ENCODE results near the gene SLC41A1. TPM values are rescaled to one million over a fixed set of nuclear protein-coding genes. Genes with fewer than 3 reads are reported as not detected.
A peak's percentile ranks its signal among the peaks of the same experiment; 100 is the strongest.

The SLC41A1 gene
- total and polyA plus RNA-seq, 2 donors (not counting 3 experiments of a cell fraction or from before 2014, with no cell fraction given), result 21.7 to 22.0 TPM

DNA sequence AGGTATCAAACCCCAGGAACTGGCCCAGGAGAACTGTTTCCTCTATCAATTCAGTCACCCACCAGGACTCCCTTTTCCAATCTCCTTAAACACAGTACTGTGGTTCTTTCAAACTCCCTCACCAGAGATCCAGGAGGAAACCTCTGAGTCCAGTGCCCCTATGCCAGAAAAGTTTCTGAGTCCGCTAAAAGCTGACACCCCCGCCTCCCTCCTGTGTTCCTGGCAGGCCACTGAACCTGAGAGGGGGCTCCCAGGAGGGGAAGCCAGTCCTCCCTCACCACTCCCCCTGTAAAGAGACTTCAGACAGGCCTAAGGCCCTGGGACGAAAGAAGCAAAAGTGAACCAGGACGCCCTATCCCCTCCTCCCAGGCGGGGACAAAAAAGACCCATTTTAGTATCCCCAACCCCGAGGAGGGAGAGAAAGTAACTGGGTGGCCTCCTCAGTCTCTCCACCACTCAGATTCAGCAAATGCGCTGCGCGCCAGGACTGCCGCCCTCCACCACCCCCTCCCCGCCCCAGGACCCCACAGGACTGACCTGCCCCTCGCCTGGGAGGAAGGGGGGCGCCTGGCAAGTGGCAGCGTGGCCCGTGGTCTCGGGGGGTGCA lies 624 bp downstream of the SLC41A1 start:
- dilution Hi-C loops (cut with MboI; ENCODE audit: extremely low pct_ligation_motif_present, low sequenced_read_pairs), result no loop called here
- intact Hi-C loops (cut with micrococcal nuclease), result loop anchor here (2.0 to 5.0 kb wide), 2 partner anchors 20 to 95 kb away; no protein-coding TSS in a partner anchor
- Histone ChIP-seq H3K27me3 (ENCODE audit: control insufficient read depth in 2 of 2, insufficient read depth in 2 of 2, low read length in 2 of 2) (no peaks in the 10 kb centered on the region), H3K4me1 (ENCODE audit: control insufficient read depth, extremely low read depth, insufficient read depth, low read length) (peaks cover 10% of the 10 kb centered on the region), H3K27ac (ENCODE audit: insufficient read depth, low read depth, low read length) (peak overlapping the region; percentile 45), H3K4me3 (replicated peaks in 1 of 3; ENCODE audit: insufficient read depth in 1 of 3, low read depth in 1 of 3, low read length in 3 of 3) (peak overlapping the region; percentile 49 to 78 (median 76)), H2AFZ (ENCODE audit: low read depth, low read length) (peak overlapping the region; percentile 83), H3K36me3 (ENCODE audit: control insufficient read depth in 2 of 2, extremely low read depth in 1 of 2, insufficient read depth in 2 of 2, low read length in 2 of 2) (no peaks in the 10 kb centered on the region), H3K9me3 (replicated peaks; ENCODE audit: control insufficient read depth, insufficient read depth, low read length) (no peaks in the 10 kb centered on the region), H3K79me2 (ENCODE audit: control insufficient read depth, insufficient read depth, low read length) (peaks cover 3% of the 10 kb centered on the region), H4K20me1 (replicated peaks; ENCODE audit: control insufficient read depth, extremely low read depth, insufficient read depth, low read length) (no peaks in the 10 kb centered on the region), H3K9me1 (replicated peaks; ENCODE audit: control insufficient read depth, extremely low read depth, insufficient read depth, low read length) (no peaks in the 10 kb centered on the region), H3K9ac (replicated peaks; ENCODE audit: extremely low read depth, insufficient read depth, low read length) (peak overlapping the region; percentile 74), H3K4me2 (ENCODE audit: insufficient read depth, low read length) (peak overlapping the region; percentile 90)
- TF ChIP-seq MYC (IDR thresholded peaks at IDR 0.05; ENCODE audit: low read depth, low read length) (no peak), FOS (IDR thresholded peaks at IDR 0.05; ENCODE audit: borderline replicate concordance, insufficient read depth, low read length) (no peak), EZH2 (IDR thresholded peaks at IDR 0.05; ENCODE audit: borderline replicate concordance, low read depth, low read length, severe bottlenecking) (no peak), JUN (IDR thresholded peaks at IDR 0.05; ENCODE audit: borderline replicate concordance, insufficient read depth, insufficient read length, low read depth) (no peak), POLR2AphosphoS5 (IDR thresholded peaks at IDR 0.05; ENCODE audit: insufficient read depth, low read depth, low read length) (no peak), POLR2A (IDR thresholded peaks at IDR 0.05; ENCODE audit: low read depth, low read length) (no peak), GATA2 (IDR thresholded peaks at IDR 0.05; ENCODE audit: insufficient read depth, insufficient read length, low read depth, low read length) (no peak)
- TF ChIP-seq, protein P1, sequence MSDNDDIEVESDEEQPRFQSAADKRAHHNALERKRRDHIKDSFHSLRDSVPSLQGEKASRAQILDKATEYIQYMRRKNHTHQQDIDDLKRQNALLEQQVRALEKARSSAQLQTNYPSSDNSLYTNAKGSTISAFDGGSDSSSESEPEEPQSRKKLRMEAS (IDR thresholded peaks at IDR 0.05; ENCODE audit: insufficient read depth, insufficient read length), result no peak
- TF ChIP-seq, protein P2, sequence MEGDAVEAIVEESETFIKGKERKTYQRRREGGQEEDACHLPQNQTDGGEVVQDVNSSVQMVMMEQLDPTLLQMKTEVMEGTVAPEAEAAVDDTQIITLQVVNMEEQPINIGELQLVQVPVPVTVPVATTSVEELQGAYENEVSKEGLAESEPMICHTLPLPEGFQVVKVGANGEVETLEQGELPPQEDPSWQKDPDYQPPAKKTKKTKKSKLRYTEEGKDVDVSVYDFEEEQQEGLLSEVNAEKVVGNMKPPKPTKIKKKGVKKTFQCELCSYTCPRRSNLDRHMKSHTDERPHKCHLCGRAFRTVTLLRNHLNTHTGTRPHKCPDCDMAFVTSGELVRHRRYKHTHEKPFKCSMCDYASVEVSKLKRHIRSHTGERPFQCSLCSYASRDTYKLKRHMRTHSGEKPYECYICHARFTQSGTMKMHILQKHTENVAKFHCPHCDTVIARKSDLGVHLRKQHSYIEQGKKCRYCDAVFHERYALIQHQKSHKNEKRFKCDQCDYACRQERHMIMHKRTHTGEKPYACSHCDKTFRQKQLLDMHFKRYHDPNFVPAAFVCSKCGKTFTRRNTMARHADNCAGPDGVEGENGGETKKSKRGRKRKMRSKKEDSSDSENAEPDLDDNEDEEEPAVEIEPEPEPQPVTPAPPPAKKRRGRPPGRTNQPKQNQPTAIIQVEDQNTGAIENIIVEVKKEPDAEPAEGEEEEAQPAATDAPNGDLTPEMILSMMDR (IDR thresholded peaks at IDR 0.05; ENCODE audit: extremely low read depth in 1 of 2, insufficient read depth in 1 of 2, low read depth in 1 of 2, low read length in 2 of 2), result no peak
- POLR2A ChIA-PET, result no interaction called here
- CTCF ChIA-PET, result interaction anchor here (0.9 to 3.9 kb wide), 7 partner anchors 13 to 220 kb away, joined by 3 to 40 read pairs (median 9); no protein-coding TSS in a partner anchor
- BruUV-seq (replicated peaks), result TSS peak; percentile 27
- FAIRE-seq (no peak), DNase-seq (ENCODE audit: low read depth, low spot score) (peak; percentile 47)
